Psoas muscle (tissue), 8 donors: ENCODE measurements around the gene ZNF493. TPM values are rescaled to one million over a fixed set of nuclear protein-coding genes. Genes with fewer than 3 reads are reported as not detected.

Experiments used
- ATAC-seq, 4 donors: fragments of 200-7000 bp; cut with Tn5 transposase; one replicate each; pipeline ENCODE4 v1.9.1; 2020; ENCODE audit warnings: moderate library complexity in 3 of 4, mild to moderate bottlenecking in 2 of 4
- DNase-seq, 2 donors: peaks; one replicate each; pipeline ENCODE4 v3.0.0-alpha.2; 2020
- H3K27ac ChIP-seq: fragments of 200-600 bp; one replicate; pipeline ENCODE4 v1.8.0; 2022
- H3K27me3 ChIP-seq, 3 donors: fragments of 200-600 bp in 1 of 3; one replicate each; pipeline versions ENCODE4 v1.6.1 to v1.8.0; 2013 to 2022; ENCODE audit warnings: low read length in 2 of 3, mild to moderate bottlenecking in 2 of 3, moderate library complexity in 1 of 3; ENCODE audit not compliant: insufficient read depth in 3 of 3
- H3K36me3 ChIP-seq, 2 donors: fragments of 200-600 bp in 1 of 2; one replicate each; pipeline versions ENCODE4 v1.6.1 to v1.8.0; 2013 to 2022; ENCODE audit warnings: low read depth in 1 of 2, mild to moderate bottlenecking in 1 of 2, moderate library complexity in 1 of 2; ENCODE audit not compliant: insufficient read depth in 1 of 2
- H3K4me1 ChIP-seq: fragments of 200-600 bp; one replicate; pipeline ENCODE4 v1.8.0; 2022
- H3K4me3 ChIP-seq: fragments of 200-600 bp; one replicate; pipeline ENCODE4 v1.8.0; 2022; ENCODE audit warnings: mild to moderate bottlenecking
- H3K9me3 ChIP-seq: fragments of 200-600 bp; one replicate; pipeline ENCODE4 v1.8.0; 2022
- WGBS, 3 donors: extraction: QIAGEN DNeasy Blood & Tissue Kit; methylation state at CpG; one replicate each; pipeline versions ENCODE4 v1.1.6 to v1.1.7; 2013; 5-methylcytosine and 5-hydroxymethylcytosine counted together
- intact Hi-C, 2 donors: fragments of 100-400 bp; cut with DNase I; formaldehyde crosslinking; loops; one replicate each; pipeline versions ENCODE4 v1.11.0 to v1.14.2; 2022
- polyA plus RNA-seq, 3 donors: library from polyadenylated mRNA; stranded (reverse); fragments of 200-250 nt; gene quantifications; one replicate each; pipeline ENCODE4 v1.2.3, GENCODE V29; 2013
- total RNA-seq, 4 donors: library from RNA; stranded (reverse); fragmentation: NEBNext Ultra II Directional in 2 of 4; extraction: Animal tissue kit (Norgen Biotek cat#: 25700) in 2 of 4; gene quantifications; one replicate each; pipeline versions ENCODE4 v1.2.1 to v1.2.4, GENCODE V29; 2021 to 2023
- TF ChIP-seq, protein P1 (sequence below): fragments of 200-600 bp; IDR thresholded peaks from one replicate; pipeline ENCODE4 v1.8.0; 2022; ENCODE audit warnings: antibody characterized with exemption
- donor health status: healthy with polysubstance abuse.
- donor health status: DM: no; HTN: no; CAD: no; lungs with moderate emphysema.
- donor health status: Bipolar disorder and iron deficiency.
- donor health status: healthy.
- donor health status: DM: yes; HTN: yes; CAD: no.
- donor health status: DM: no; HTN: no; CAD: no.
- donor health status: DM: no; HTN: no; CAD: no.
- donor health status: DM: yes; HTN: yes; CAD: no.

Gene ZNF493
- total and polyA plus RNA-seq, 7 donors: 1.1 to 11.2 (median 4.1) TPM

DNA sequence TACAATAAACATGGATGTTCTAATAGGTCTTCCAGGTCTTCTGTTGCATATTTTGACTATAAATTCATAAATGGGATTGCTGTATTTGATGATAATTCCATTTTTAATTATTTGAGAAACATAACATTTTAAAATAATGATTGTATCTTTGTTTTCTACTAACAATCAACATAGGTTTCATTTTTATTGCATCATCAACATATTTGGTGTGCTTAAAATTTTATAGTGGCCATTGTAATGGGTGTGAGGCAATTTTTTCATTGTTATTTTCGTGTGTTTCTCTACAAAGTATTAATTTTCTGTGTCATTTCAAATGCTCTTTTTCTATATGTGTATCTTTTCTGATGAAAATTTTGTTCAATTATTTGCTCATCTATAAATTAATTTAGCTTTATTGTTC lies 13.2 kb downstream of the ZNF493 start:
- Histone ChIP-seq H3K27me3 (no peaks in the 10 kb centered on the region), H3K9me3 (no peaks in the 10 kb centered on the region), H3K4me3 (no peak overlapping the region), H3K27ac (no peak overlapping the region), H3K4me1 (no peaks in the 10 kb centered on the region), H3K36me3 (peaks cover 0 to 96% of the 10 kb centered on the region in 2 donors)
- TF ChIP-seq, protein P1, sequence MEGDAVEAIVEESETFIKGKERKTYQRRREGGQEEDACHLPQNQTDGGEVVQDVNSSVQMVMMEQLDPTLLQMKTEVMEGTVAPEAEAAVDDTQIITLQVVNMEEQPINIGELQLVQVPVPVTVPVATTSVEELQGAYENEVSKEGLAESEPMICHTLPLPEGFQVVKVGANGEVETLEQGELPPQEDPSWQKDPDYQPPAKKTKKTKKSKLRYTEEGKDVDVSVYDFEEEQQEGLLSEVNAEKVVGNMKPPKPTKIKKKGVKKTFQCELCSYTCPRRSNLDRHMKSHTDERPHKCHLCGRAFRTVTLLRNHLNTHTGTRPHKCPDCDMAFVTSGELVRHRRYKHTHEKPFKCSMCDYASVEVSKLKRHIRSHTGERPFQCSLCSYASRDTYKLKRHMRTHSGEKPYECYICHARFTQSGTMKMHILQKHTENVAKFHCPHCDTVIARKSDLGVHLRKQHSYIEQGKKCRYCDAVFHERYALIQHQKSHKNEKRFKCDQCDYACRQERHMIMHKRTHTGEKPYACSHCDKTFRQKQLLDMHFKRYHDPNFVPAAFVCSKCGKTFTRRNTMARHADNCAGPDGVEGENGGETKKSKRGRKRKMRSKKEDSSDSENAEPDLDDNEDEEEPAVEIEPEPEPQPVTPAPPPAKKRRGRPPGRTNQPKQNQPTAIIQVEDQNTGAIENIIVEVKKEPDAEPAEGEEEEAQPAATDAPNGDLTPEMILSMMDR: no peak
- ATAC-seq (no peak), DNase-seq (no peak)
- 72 to 88% (median 80%) methylated on average over 1 of the region's 1 CpG for WGBS, 3 donors
- intact Hi-C loops: no loop called here

DNA sequence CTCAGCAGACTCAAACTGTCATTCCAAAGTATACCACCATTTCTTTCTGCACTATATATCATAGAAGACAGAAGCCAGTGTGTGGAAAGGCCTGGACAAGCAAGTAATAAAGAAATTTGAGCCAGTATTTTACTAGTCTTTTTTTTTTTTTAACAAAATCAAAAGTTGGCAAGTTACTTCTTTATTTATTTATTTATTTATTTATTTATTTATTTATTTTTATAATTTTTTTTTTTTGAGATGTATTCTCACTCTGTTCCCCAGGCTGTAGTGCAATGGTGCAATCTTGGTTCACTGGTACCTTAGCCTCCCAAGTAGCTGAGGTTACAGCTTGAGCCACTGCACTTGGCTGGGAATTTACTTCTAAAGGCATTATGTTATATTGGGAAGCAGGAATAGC lies 25.3 kb downstream of the ZNF493 start:
- TF ChIP-seq, protein P1: no peak
- H3K4me3 ChIP-seq: no peak overlapping the region
- H3K4me1 ChIP-seq: no peaks in the 10 kb centered on the region
- DNase-seq: no peak
- H3K27me3 ChIP-seq: no peaks in the 10 kb centered on the region
- H3K36me3 ChIP-seq: peaks cover 0 to 2% of the 10 kb centered on the region in 2 donors
- intact Hi-C loops: no loop called here
- H3K9me3 ChIP-seq: peaks cover 82% of the 10 kb centered on the region
- no peak for ATAC-seq
- H3K27ac ChIP-seq: no peak overlapping the region

DNA sequence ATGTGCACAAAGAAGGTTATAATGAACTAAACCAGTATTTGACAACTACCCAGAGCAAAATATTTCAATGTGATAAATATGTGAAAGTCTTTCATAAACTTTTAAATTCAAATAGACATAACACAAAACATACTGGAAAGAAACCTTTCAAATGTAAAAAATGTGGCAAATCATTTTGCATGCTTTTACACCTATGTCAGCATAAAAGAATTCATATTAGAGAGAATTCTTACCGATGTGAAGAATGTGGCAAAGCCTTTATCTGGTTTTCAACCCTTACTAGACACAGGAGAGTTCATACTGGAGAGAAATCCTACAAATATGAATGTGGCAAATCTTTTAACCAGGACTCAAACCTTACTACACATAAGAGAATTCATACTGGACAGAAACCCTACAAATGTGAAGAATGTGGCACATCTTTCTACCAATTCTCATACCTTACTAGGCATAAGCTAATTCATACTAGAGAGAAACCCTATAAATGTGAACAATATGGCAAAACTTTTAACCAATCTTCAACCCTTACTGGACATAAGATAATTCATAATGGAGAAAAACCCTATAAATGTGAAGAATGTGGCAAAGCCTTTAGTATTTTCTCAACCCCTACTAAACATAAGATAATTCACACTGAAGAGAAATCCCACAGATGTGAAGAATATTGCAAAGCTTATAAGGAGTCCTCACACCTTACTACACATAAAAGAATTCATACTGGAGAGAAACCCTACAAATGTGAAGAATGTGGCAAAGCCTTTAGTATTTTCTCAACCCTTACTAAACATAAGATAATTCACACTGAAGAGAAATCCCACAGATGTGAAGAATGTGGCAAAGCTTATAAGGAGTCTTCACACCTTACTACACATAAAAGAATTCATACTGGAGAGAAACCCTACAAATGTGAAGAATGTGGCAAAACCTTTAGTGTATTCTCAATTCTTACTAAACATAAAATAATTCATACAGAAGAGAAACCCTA lies 26.4 kb downstream of the ZNF493 start:
- peaks cover 90% of the 10 kb centered on the region for H3K9me3 ChIP-seq
- intact Hi-C loops: no loop called here
- no peak overlapping the region for H3K4me3 ChIP-seq
- TF ChIP-seq, protein P1: no peak
- no peaks in the 10 kb centered on the region for H3K4me1 ChIP-seq
- DNase-seq (no peak), ATAC-seq (no peak)
- H3K27ac ChIP-seq: no peak overlapping the region
- H3K27me3 ChIP-seq: no peaks in the 10 kb centered on the region
- H3K36me3 ChIP-seq: peaks cover 0 to 2% of the 10 kb centered on the region in 2 donors
- 95 to 97% (median 95%) methylated on average over 1 of the region's 1 CpG for WGBS, 3 donors

DNA sequence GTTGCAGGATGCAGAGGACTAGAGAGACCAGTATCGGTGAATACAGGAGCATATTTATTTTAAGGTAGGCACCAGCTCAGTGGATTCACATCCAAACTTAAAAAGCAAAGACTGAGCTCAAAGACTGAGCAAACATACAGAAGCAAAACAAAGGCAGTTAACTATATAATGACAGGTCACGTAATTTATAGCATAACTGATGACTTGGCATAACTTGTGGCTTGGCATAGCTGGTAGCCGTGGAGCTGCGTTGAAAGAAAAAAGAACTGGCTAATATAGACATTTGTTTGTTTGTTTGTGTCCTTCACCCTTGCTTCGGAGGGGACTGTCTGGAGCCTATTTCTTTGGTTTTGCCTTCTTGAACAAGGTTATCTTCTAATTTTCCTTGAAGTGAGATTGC lies 33.7 kb downstream of the ZNF493 start:
- H3K4me1 ChIP-seq: no peaks in the 10 kb centered on the region
- no peak overlapping the region for H3K27ac ChIP-seq
- H3K9me3 ChIP-seq: peaks cover 40% of the 10 kb centered on the region
- no peak for ATAC-seq
- 85 to 88% (median 87%) methylated on average over 5 of the region's 5 CpGs for WGBS, 3 donors
- intact Hi-C loops: no loop called here
- no peak overlapping the region for H3K4me3 ChIP-seq
- TF ChIP-seq, protein P1: no peak
- H3K27me3 ChIP-seq: no peaks in the 10 kb centered on the region
- H3K36me3 ChIP-seq: no peaks in the 10 kb centered on the region
- DNase-seq: no peak
